ENCODE results near the gene KCNN1.
"Not testable (repeated sequence)": the region's sequence is repeated elsewhere in the genome, so short reads cannot be mapped to it uniquely, and the experiment has no call there.

The KCNN1 gene

DNA sequence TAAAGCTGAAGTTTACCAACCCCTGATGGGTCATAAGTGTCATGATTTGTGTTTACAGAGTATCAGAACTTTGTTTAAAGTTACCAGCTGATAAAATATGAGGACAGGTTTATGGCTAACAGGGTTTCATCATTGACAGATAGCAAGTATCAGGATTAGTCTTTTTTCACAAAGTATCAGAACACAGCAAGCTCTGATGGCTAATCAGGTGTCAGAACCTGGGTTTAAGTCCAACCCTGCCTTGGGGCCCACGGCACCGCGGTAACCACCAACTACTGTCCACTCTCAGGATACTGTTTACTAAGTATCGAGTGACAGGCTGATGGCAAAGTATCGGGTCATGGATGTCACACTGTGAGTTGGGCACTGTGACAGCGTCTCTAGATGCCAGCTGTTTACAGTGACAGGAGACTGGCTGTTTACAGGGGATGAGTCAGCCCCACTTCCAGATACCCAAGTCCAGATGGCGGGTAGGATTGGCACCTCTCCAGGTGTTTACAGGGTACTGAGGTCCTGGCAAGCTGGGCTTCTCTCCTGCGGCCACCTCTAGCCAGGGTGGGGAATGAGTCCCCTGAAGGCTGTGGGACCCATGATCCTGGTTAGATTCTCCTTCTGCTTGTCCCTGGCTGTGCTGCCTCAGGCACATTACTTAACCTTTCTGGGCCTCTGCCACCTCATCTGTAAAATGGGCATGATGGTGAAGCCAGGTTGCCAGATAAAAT, 62.9 kb downstream of the KCNN1 start:
- Histone ChIP-seq H3K4me2 (ENCODE audit: low read depth, low read length, poor library complexity, severe bottlenecking) (no peak overlapping the region), H4K20me1 (ENCODE audit: insufficient read depth, low read length, poor library complexity, severe bottlenecking) (no peaks in the 10 kb centered on the region)

DNA sequence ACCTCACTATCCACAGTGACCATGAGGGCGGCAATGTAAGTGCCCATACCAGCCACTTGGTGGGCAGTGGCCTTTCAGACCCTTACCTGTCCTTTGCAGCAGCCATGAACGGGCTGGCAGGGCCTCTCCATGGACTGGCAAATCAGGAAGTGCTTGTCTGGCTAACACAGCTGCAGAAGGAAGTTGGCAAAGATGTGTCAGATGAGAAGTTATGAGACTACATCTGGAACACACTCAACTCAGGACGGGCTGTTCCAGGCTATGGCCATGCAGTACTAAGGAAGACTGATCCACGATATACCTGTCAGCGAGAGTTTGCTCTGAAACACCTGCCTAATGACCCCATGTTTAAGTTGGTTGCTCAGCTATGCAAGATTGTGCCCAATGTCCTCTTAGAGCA, 64.5 kb downstream of the KCNN1 start:
- peak overlapping the region; percentile 82 for H2AFZ ChIP-seq (ENCODE audit: low read length)
- not testable (repeated sequence) for H3K9ac ChIP-seq (ENCODE audit: low read depth, low read length, poor library complexity, severe bottlenecking); H4K20me1 ChIP-seq (ENCODE audit: insufficient read depth, low read length, poor library complexity, severe bottlenecking); H3K4me3 ChIP-seq (ENCODE audit: low read length, poor library complexity, severe bottlenecking); H3F3A ChIP-seq (ENCODE audit: low read depth); H3K9me3 ChIP-seq (ENCODE audit: insufficient read depth, low read depth, low read length); H3K79me2 ChIP-seq (ENCODE audit: insufficient read depth, low read length); H3K9me2 ChIP-seq (replicated peaks; ENCODE audit: low read depth, low read length); H3K4me2 ChIP-seq (ENCODE audit: low read depth, low read length, poor library complexity, severe bottlenecking); H3K27me3 ChIP-seq (ENCODE audit: insufficient read depth, low read length, poor library complexity, severe bottlenecking); H3K4me1 ChIP-seq (ENCODE audit: insufficient read depth, low read length, poor library complexity, severe bottlenecking); H3K36me3 ChIP-seq (ENCODE audit: insufficient read depth, low read length)

More for the DNA sequence above, 62.9 kb downstream of the KCNN1 start:
- Histone ChIP-seq H3F3A (ENCODE audit: low read depth) (no peaks in the 10 kb centered on the region), H3K9me3 (ENCODE audit: insufficient read depth, low read depth, low read length) (no peaks in the 10 kb centered on the region), H3K9ac (ENCODE audit: low read depth, low read length, poor library complexity, severe bottlenecking) (no peak overlapping the region), H2AFZ (ENCODE audit: low read length) (no peak overlapping the region), H3K27me3 (ENCODE audit: insufficient read depth, low read length, poor library complexity, severe bottlenecking) (no peaks in the 10 kb centered on the region), H3K36me3 (ENCODE audit: insufficient read depth, low read length) (no peaks in the 10 kb centered on the region), H3K9me2 (replicated peaks; ENCODE audit: low read depth, low read length) (no peaks in the 10 kb centered on the region), H3K4me1 (ENCODE audit: insufficient read depth, low read length, poor library complexity, severe bottlenecking) (peaks cover 8% of the 10 kb centered on the region), H3K4me3 (ENCODE audit: low read length, poor library complexity, severe bottlenecking) (no peak overlapping the region), H3K79me2 (ENCODE audit: insufficient read depth, low read length) (no peaks in the 10 kb centered on the region)
- no peak for TF ChIP-seq EZH2phosphoT487 (IDR thresholded peaks at IDR 0.05; ENCODE audit: borderline replicate concordance)
- TF ChIP-seq, protein P1, sequence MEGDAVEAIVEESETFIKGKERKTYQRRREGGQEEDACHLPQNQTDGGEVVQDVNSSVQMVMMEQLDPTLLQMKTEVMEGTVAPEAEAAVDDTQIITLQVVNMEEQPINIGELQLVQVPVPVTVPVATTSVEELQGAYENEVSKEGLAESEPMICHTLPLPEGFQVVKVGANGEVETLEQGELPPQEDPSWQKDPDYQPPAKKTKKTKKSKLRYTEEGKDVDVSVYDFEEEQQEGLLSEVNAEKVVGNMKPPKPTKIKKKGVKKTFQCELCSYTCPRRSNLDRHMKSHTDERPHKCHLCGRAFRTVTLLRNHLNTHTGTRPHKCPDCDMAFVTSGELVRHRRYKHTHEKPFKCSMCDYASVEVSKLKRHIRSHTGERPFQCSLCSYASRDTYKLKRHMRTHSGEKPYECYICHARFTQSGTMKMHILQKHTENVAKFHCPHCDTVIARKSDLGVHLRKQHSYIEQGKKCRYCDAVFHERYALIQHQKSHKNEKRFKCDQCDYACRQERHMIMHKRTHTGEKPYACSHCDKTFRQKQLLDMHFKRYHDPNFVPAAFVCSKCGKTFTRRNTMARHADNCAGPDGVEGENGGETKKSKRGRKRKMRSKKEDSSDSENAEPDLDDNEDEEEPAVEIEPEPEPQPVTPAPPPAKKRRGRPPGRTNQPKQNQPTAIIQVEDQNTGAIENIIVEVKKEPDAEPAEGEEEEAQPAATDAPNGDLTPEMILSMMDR (conservative IDR thresholded peaks at IDR 0.05; ENCODE audit: low read length) = no peak

DNA sequence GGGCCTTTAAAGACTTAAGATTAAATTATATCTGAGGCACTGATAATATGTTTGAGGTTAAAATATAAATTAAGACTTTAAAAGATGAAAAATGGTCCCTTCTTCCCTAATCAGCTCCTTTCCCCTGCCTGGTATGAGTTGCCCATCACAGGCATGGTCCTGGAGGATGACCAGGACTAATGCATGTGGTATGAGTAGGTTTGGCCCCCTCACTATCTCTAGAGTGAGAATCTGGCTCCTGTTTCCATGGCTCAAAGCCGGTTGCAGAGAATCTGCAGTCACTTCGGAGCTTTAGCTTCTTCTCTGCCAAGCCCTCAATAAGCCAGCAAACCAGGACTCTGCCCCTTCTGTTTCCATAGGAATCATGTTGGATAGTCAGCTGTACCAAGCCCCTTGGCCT, 65.2 kb downstream of the KCNN1 start:
- not testable (repeated sequence) for H3K79me2 ChIP-seq (ENCODE audit: insufficient read depth, low read length); H3K36me3 ChIP-seq (ENCODE audit: insufficient read depth, low read length); H2AFZ ChIP-seq (ENCODE audit: low read length); H3F3A ChIP-seq (ENCODE audit: low read depth); H3K27me3 ChIP-seq (ENCODE audit: insufficient read depth, low read length, poor library complexity, severe bottlenecking); H3K9me2 ChIP-seq (replicated peaks; ENCODE audit: low read depth, low read length); H3K4me3 ChIP-seq (ENCODE audit: low read length, poor library complexity, severe bottlenecking); H3K4me1 ChIP-seq (ENCODE audit: insufficient read depth, low read length, poor library complexity, severe bottlenecking); H4K20me1 ChIP-seq (ENCODE audit: insufficient read depth, low read length, poor library complexity, severe bottlenecking); H3K9me3 ChIP-seq (ENCODE audit: insufficient read depth, low read depth, low read length); H3K9ac ChIP-seq (ENCODE audit: low read depth, low read length, poor library complexity, severe bottlenecking); H3K4me2 ChIP-seq (ENCODE audit: low read depth, low read length, poor library complexity, severe bottlenecking)

DNA sequence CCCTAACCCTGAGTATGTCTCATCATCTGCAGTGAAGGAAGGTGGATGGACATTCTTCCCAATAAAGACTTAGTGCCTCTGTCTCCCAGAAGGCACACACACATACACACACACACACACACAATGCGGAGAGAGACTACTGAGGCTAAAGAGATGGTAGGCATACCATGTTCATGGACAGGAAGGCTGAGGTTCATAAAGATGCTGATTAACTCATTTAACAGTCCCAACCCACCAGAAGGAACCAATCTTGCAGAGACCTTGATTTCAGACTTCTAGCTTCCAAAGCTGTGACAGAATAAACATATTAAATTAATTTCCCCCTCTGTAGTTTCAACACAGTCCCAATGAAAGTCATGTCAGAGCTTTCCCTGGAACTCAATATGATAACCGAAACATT, 74.1 kb downstream of the KCNN1 start:
- Histone ChIP-seq H3K4me2 (ENCODE audit: low read depth, low read length, poor library complexity, severe bottlenecking) (no peak overlapping the region), H3K36me3 (ENCODE audit: insufficient read depth, low read length) (no peaks in the 10 kb centered on the region), H3K4me1 (ENCODE audit: insufficient read depth, low read length, poor library complexity, severe bottlenecking) (no peaks in the 10 kb centered on the region), H3K27me3 (ENCODE audit: insufficient read depth, low read length, poor library complexity, severe bottlenecking) (no peaks in the 10 kb centered on the region), H3K4me3 (ENCODE audit: low read length, poor library complexity, severe bottlenecking) (no peak overlapping the region), H3K9ac (ENCODE audit: low read depth, low read length, poor library complexity, severe bottlenecking) (no peak overlapping the region), H4K20me1 (ENCODE audit: insufficient read depth, low read length, poor library complexity, severe bottlenecking) (no peaks in the 10 kb centered on the region), H3K9me2 (replicated peaks; ENCODE audit: low read depth, low read length) (no peaks in the 10 kb centered on the region), H3F3A (ENCODE audit: low read depth) (no peaks in the 10 kb centered on the region), H3K9me3 (ENCODE audit: insufficient read depth, low read depth, low read length) (no peaks in the 10 kb centered on the region), H2AFZ (ENCODE audit: low read length) (no peak overlapping the region), H3K79me2 (ENCODE audit: insufficient read depth, low read length) (no peaks in the 10 kb centered on the region)
- TF ChIP-seq, protein P1 (conservative IDR thresholded peaks at IDR 0.05; ENCODE audit: low read length) = no peak
- no peak for TF ChIP-seq EZH2phosphoT487 (IDR thresholded peaks at IDR 0.05; ENCODE audit: borderline replicate concordance)

All from Loucy (cell line).